Endothelial cell of umbilical vein (primary cell): ENCODE measurements around the gene XYLB. TPM values are rescaled to one million over a fixed set of nuclear protein-coding genes. Genes with fewer than 3 reads are reported as not detected.
"Not testable (repeated sequence)": the region's sequence is repeated elsewhere in the genome, so short reads cannot be mapped to it uniquely, and the experiment has no call there.

Source experiments
- BruUV-seq: library from RNA; stranded (reverse); fragments of 400-500 nt; replicated peaks from 2 replicates; lab custom pipeline; 2021; lab: Mats Ljungman, UMichigan
- CTCF ChIA-PET: fragments of 300-600, 350-600 bp; sonication (Branson Sonifier 250); formaldehyde crosslinking; loops from one replicate; lab custom pipeline; 2021; ENCODE audit warnings: antibody characterized with exemption, inconsistent platforms; lab: Charles Lee
- POLR2A ChIA-PET: fragments of 300-600, 350-600 bp; sonication (Branson Sonifier 250); formaldehyde crosslinking; loops from one replicate; lab custom pipeline; 2021; ENCODE audit warnings: antibody characterized with exemption, inconsistent platforms; lab: Charles Lee
- DNase-seq: peaks from one replicate; pipeline ENCODE4 v3.0.0-alpha.2; 2011; ENCODE audit warnings: low read depth, low spot score
- FAIRE-seq: peaks from 2 replicates; lab custom pipeline; 2011; peaks lifted over from hg19 to GRCh38; lab: Jason Lieb, UNC
- H2AFZ ChIP-seq: 2 replicates; pipeline ENCODE4 v1.6.0; 2012; ENCODE audit warnings: low read depth, low read length, control low read depth, inconsistent platforms
- H3K27ac ChIP-seq: 2 replicates; pipeline ENCODE4 v1.5.1; 2011; ENCODE audit warnings: low read depth, mild to moderate bottlenecking, control low read depth, low read length, moderate library complexity; ENCODE audit not compliant: insufficient read depth
- H3K27me3 ChIP-seq, 2 experiments: 2 replicates each; pipeline versions ENCODE4 v1.6.0 to v1.6.1; 2011; ENCODE audit warnings: low read length in 2 of 2, mixed read lengths in 1 of 2; ENCODE audit not compliant: control insufficient read depth in 2 of 2, insufficient read depth in 2 of 2
- H3K36me3 ChIP-seq, 2 experiments: 2 replicates in 1 of 2; 3 replicates in 1 of 2; pipeline ENCODE4 v1.5.1; 2011; ENCODE audit warnings: low read length in 2 of 2, mild to moderate bottlenecking in 1 of 2, moderate library complexity in 1 of 2; ENCODE audit not compliant: control insufficient read depth in 2 of 2, insufficient read depth in 2 of 2; ENCODE audit errors: extremely low read depth in 1 of 2
- H3K4me1 ChIP-seq: 3 replicates; pipeline ENCODE4 v1.5.1; 2011; ENCODE audit warnings: mild to moderate bottlenecking, low read length; ENCODE audit not compliant: control insufficient read depth, insufficient read depth; ENCODE audit errors: extremely low read depth
- H3K4me2 ChIP-seq: 2 replicates; pipeline ENCODE4 v1.6.1; 2011; ENCODE audit warnings: low read length, control low read depth, mixed read lengths; ENCODE audit not compliant: insufficient read depth
- H3K4me3 ChIP-seq, 3 experiments: fragments of 200-600 bp in 1 of 3; sonication (generic), shearing (Covaris generic) in 1 of 3; replicated peaks in 1 of 3; 2 replicates each; pipeline ENCODE4 v1.5.1; 2011 to 2016; ENCODE audit warnings: control low read depth in 3 of 3, low read length in 3 of 3, mild to moderate bottlenecking in 2 of 3, inconsistent platforms in 1 of 3, low read depth in 1 of 3, moderate library complexity in 1 of 3; ENCODE audit not compliant: insufficient read depth in 1 of 3
- H3K79me2 ChIP-seq: 2 replicates; pipeline ENCODE4 v1.6.0; 2012; ENCODE audit warnings: low read length, inconsistent platforms; ENCODE audit not compliant: control insufficient read depth, insufficient read depth
- H3K9ac ChIP-seq: replicated peaks from 2 replicates; pipeline ENCODE3; 2011; ENCODE audit warnings: low read length, control low read depth; ENCODE audit not compliant: insufficient read depth; ENCODE audit errors: extremely low read depth
- H3K9me1 ChIP-seq: replicated peaks from 3 replicates; pipeline ENCODE4 v1.6.0; 2011; ENCODE audit warnings: mild to moderate bottlenecking, low read length; ENCODE audit not compliant: control insufficient read depth, insufficient read depth; ENCODE audit errors: extremely low read depth
- H3K9me3 ChIP-seq: replicated peaks from 2 replicates; pipeline ENCODE4 v1.5.1; 2012; ENCODE audit warnings: low read length, inconsistent platforms; ENCODE audit not compliant: control insufficient read depth, insufficient read depth
- H4K20me1 ChIP-seq: replicated peaks from 2 replicates; pipeline ENCODE3; 2011; ENCODE audit warnings: mild to moderate bottlenecking, low read length; ENCODE audit not compliant: control insufficient read depth, insufficient read depth; ENCODE audit errors: extremely low read depth
- CTCF ChIP-seq, 2 donors: IDR thresholded peaks; 1 replicate in 1 of 2; 2 replicates in 1 of 2; pipeline ENCODE4 v1.5.1; 2011; ENCODE audit warnings: low read length in 2 of 2, mild to moderate bottlenecking in 2 of 2, moderate library complexity in 2 of 2, control low read depth in 1 of 2, inconsistent platforms in 1 of 2, low read depth in 1 of 2; ENCODE audit not compliant: insufficient read depth in 1 of 2; ENCODE audit errors: extremely low read depth in 1 of 2
- EZH2 ChIP-seq: IDR thresholded peaks from 2 replicates; pipeline ENCODE4 v1.6.1; 2012; ENCODE audit warnings: borderline replicate concordance, low read depth, mild to moderate bottlenecking, moderate library complexity, low read length, inconsistent platforms; ENCODE audit not compliant: severe bottlenecking
- FOS ChIP-seq: IDR thresholded peaks from 2 replicates; pipeline ENCODE4 v1.6.1; 2011; ENCODE audit warnings: mild to moderate bottlenecking, low read length, moderate library complexity, borderline replicate concordance; ENCODE audit not compliant: insufficient read depth
- GATA2 ChIP-seq: IDR thresholded peaks from 2 replicates; pipeline ENCODE4 v1.7.0; 2011; ENCODE audit warnings: low read depth, mild to moderate bottlenecking, moderate library complexity, mixed read lengths, low read length; ENCODE audit not compliant: insufficient read length, insufficient read depth
- JUN ChIP-seq: IDR thresholded peaks from 2 replicates; pipeline ENCODE4 v1.6.1; 2011; ENCODE audit warnings: borderline replicate concordance, low read depth; ENCODE audit not compliant: insufficient read length, insufficient read depth
- MAX ChIP-seq: IDR thresholded peaks from 2 replicates; pipeline ENCODE4 v1.6.1; 2011; ENCODE audit not compliant: insufficient read depth, insufficient read length
- MYC ChIP-seq: IDR thresholded peaks from one replicate; pipeline ENCODE4 v1.6.1; 2011; ENCODE audit warnings: mild to moderate bottlenecking, low read depth, low read length
- POLR2A ChIP-seq: IDR thresholded peaks from 2 replicates; pipeline ENCODE4 v1.6.1; 2012; ENCODE audit warnings: low read depth, mild to moderate bottlenecking, control low read depth, low read length
- POLR2AphosphoS5 ChIP-seq: IDR thresholded peaks from 2 replicates; pipeline ENCODE4 v1.6.1; 2012; ENCODE audit warnings: low read depth, mild to moderate bottlenecking, control low read depth, low read length, moderate library complexity; ENCODE audit not compliant: insufficient read depth
- dilution Hi-C: fragments of 300-500 bp; cut with MboI; formaldehyde crosslinking; loops from one replicate; pipeline ENCODE4 v1.15.0; 2019; ENCODE audit warnings: low sequenced_read_pairs; ENCODE audit not compliant: extremely low pct_ligation_motif_present
- intact Hi-C: fragments of 100-400 bp; cut with micrococcal nuclease; formaldehyde crosslinking; loops from one replicate; pipeline ENCODE4 v1.10.0; 2022
- polyA plus RNA-seq, 4 experiments: library from polyadenylated mRNA; depleted of rRNA in 3 of 4; stranded (reverse) in 3 of 4; unstranded in 1 of 4; fragments of >200 nt; gene quantifications; 2 replicates each; pipeline versions ENCODE4 v1.2.1 to v1.2.3, GENCODE V29; 2011 to 2012; ENCODE audit warnings: missing spikeins in 1 of 4
- total RNA-seq: library from RNA; stranded (reverse); gene quantifications from 2 replicates; pipeline ENCODE4 v1.2.3, GENCODE V29; 2021

Gene XYLB
- total and polyA plus RNA-seq, 2 donors (not counting 3 experiments of a cell fraction or from before 2014, with no cell fraction given) = 3.7 to 4.3 TPM

GRCh38 chr3:38411591-38411990, 65.0 kb downstream of the XYLB start:
- DNase-seq (no peak), FAIRE-seq (no peak)
- dilution Hi-C loops = no loop called here
- no peaks in the 10 kb centered on the region for H3K79me2 ChIP-seq
- no peak overlapping the region for H2AFZ ChIP-seq
- H3K4me3 ChIP-seq = no peak overlapping the region
- no peaks in the 10 kb centered on the region for H3K4me1 ChIP-seq
- H3K27me3 ChIP-seq = no peaks in the 10 kb centered on the region
- BruUV-seq = no TSS peak
- TF ChIP-seq MAX (no peak), JUN (no peak), POLR2AphosphoS5 (no peak), MYC (no peak), GATA2 (no peak), POLR2A (no peak), FOS (no peak), CTCF (IDR thresholded peaks at IDR 0.05; ENCODE audit: extremely low read depth in 1 of 2, insufficient read depth in 1 of 2, low read depth in 1 of 2, low read length in 2 of 2) (no peak), EZH2 (no peak)
- no peaks in the 10 kb centered on the region for H3K36me3 ChIP-seq
- ChIA-PET POLR2A (no interaction called here), CTCF (interaction anchor here (1.1 kb wide), 1 partner anchor 65 kb away, joined by 3 read pairs; the partner anchor contains the start of gene XYLB)
- no peak overlapping the region for H3K27ac ChIP-seq
- no peak overlapping the region for H3K4me2 ChIP-seq
- no peak overlapping the region for H3K9ac ChIP-seq
- H3K9me3 ChIP-seq = no peaks in the 10 kb centered on the region
- intact Hi-C loops = no loop called here
- no peaks in the 10 kb centered on the region for H4K20me1 ChIP-seq
- H3K9me1 ChIP-seq = no peaks in the 10 kb centered on the region

GRCh38 chr3:38420758-38421157, 74.2 kb downstream of the XYLB start:
- H3K4me3 ChIP-seq, POLR2A ChIA-PET, DNase-seq, H3K4me2 ChIP-seq, H3K79me2 ChIP-seq, H3K4me1 ChIP-seq, H3K27me3 ChIP-seq, H3K36me3 ChIP-seq, BruUV-seq, H2AFZ ChIP-seq, H3K9me3 ChIP-seq, H3K9me1 ChIP-seq, dilution Hi-C loops, intact Hi-C loops, CTCF ChIA-PET, H3K27ac ChIP-seq, FAIRE-seq, H4K20me1 ChIP-seq, H3K9ac ChIP-seq: not testable (repeated sequence)
